Fibroblast of lung (primary cell): Measurements from ENCODE around the gene TSHZ1. TPM values are rescaled to one million over a fixed set of nuclear protein-coding genes. Genes with fewer than 3 reads are reported as not detected.

Experiments used
- DNase-seq, 2 donors: peaks; one replicate each; pipeline versions ENCODE4 v3.0.0 to v3.0.0-alpha.2; 2010; ENCODE audit warnings: low read depth in 2 of 2
- H2AFZ ChIP-seq: 2 replicates; pipeline ENCODE4 v1.5.1; 2012; ENCODE audit warnings: low read length, control low read depth, inconsistent platforms
- H3K27ac ChIP-seq: 2 replicates; pipeline ENCODE4 v1.5.1; 2011; ENCODE audit warnings: low read length, control low read depth; ENCODE audit not compliant: insufficient read depth
- H3K27me3 ChIP-seq: 2 replicates; pipeline ENCODE4 v1.5.1; 2011; ENCODE audit warnings: mild to moderate bottlenecking, low read length; ENCODE audit not compliant: control insufficient read depth, insufficient read depth
- H3K36me3 ChIP-seq: 2 replicates; pipeline ENCODE4 v1.5.1; 2011; ENCODE audit warnings: low read length; ENCODE audit not compliant: control insufficient read depth, insufficient read depth
- H3K4me1 ChIP-seq: 2 replicates; pipeline ENCODE4 v1.5.1; 2011; ENCODE audit warnings: low read length; ENCODE audit not compliant: control insufficient read depth, insufficient read depth; ENCODE audit errors: extremely low read depth
- H3K4me2 ChIP-seq: 2 replicates; pipeline ENCODE4 v1.5.1; 2011; ENCODE audit warnings: low read length, control low read depth; ENCODE audit not compliant: insufficient read depth; ENCODE audit errors: extremely low read depth
- H3K4me3 ChIP-seq, 4 experiments: fragments of 200-600 bp in 1 of 4; sonication (generic) in 1 of 4; replicated peaks in 1 of 4; 2 replicates each; pipeline ENCODE4 v1.5.1; 2011 to 2016; ENCODE audit warnings: low read length in 4 of 4, low read depth in 3 of 4, mild to moderate bottlenecking in 3 of 4, control low read depth in 2 of 4, inconsistent platforms in 1 of 4, mixed read lengths in 1 of 4; ENCODE audit not compliant: insufficient read depth in 1 of 4; ENCODE audit errors: control extremely low read depth in 1 of 4
- H3K79me2 ChIP-seq: 2 replicates; pipeline ENCODE4 v1.5.1; 2012; ENCODE audit warnings: mild to moderate bottlenecking, low read length, inconsistent platforms; ENCODE audit not compliant: control insufficient read depth, insufficient read depth
- H3K9ac ChIP-seq: 2 replicates; pipeline ENCODE4 v1.5.1; 2011; ENCODE audit warnings: mild to moderate bottlenecking, low read length, control low read depth; ENCODE audit not compliant: insufficient read depth
- H3K9me3 ChIP-seq: 2 replicates; pipeline ENCODE4 v1.5.1; 2012; ENCODE audit warnings: low read depth, low read length; ENCODE audit not compliant: control insufficient read depth, insufficient read depth
- H4K20me1 ChIP-seq: 2 replicates; pipeline ENCODE4 v1.5.1; 2011; ENCODE audit warnings: low read length; ENCODE audit not compliant: control insufficient read depth, insufficient read depth; ENCODE audit errors: extremely low read depth
- CTCF ChIP-seq, 2 donors: IDR thresholded peaks in 1 of 2; conservative IDR thresholded peaks in 1 of 2; 1 replicate in 1 of 2; 2 replicates in 1 of 2; pipeline ENCODE4 v1.5.1; 2011 to 2012; ENCODE audit warnings: low read length in 2 of 2, control low read depth in 1 of 2, inconsistent platforms in 1 of 2, low read depth in 1 of 2, mild to moderate bottlenecking in 1 of 2
- EZH2 ChIP-seq: IDR thresholded peaks from 2 replicates; pipeline ENCODE4 v1.5.1; 2012; ENCODE audit warnings: low read length, control low read depth, mild to moderate bottlenecking; ENCODE audit errors: missing control alignments
- polyA plus RNA-seq, 2 donors: library from polyadenylated mRNA; depleted of rRNA in 1 of 2; stranded (reverse) in 1 of 2; unstranded in 1 of 2; fragments of >200 nt; gene quantifications; 2 replicates each; pipeline ENCODE4 v1.2.1, GENCODE V29; 2011 to 2012; ENCODE audit warnings: missing spikeins in 1 of 2
- total RNA-seq: library from RNA; depleted of rRNA; stranded (reverse); fragments of >200 nt; gene quantifications from 2 replicates; pipeline ENCODE4 v1.2.1, GENCODE V29; 2014

TSHZ1 gene
- total and polyA plus RNA-seq, 2 donors (not counting 1 experiment from before 2014, with no cell fraction given) = 4.3 TPM

GRCh38 chr18:75167759-75168618 lies 42.6 kb upstream of the TSHZ1 start:
- Histone ChIP-seq H3K79me2 (no peaks in the 10 kb centered on the region), H3K27me3 (no peaks in the 10 kb centered on the region), H3K4me2 (peak overlapping the region; percentile 75), H3K4me3 (peak overlapping the region in 3 of 4 experiments; percentile 11 to 55 (median 50)), H3K4me1 (no peaks in the 10 kb centered on the region), H2AFZ (peak overlapping the region; percentile 45), H3K9me3 (no peaks in the 10 kb centered on the region), H4K20me1 (no peaks in the 10 kb centered on the region), H3K9ac (no peak overlapping the region), H3K36me3 (no peaks in the 10 kb centered on the region), H3K27ac (no peak overlapping the region)
- peak; percentile 26 to 30 for DNase-seq
- TF ChIP-seq CTCF (conservative IDR thresholded peaks at IDR 0.05 in 1 of 2, IDR thresholded peaks at IDR 0.05 in 1 of 2; ENCODE audit: low read depth in 1 of 2, low read length in 2 of 2) (no peak), EZH2 (no peak)

- no peak overlapping the region for H3K4me3 ChIP-seq
- no peak overlapping the region for H2AFZ ChIP-seq
- H3K27ac ChIP-seq = no peak overlapping the region
- no peaks in the 10 kb centered on the region for H3K79me2 ChIP-seq
- no peaks in the 10 kb centered on the region for H3K9me3 ChIP-seq
- H3K36me3 ChIP-seq = no peaks in the 10 kb centered on the region
- H3K4me2 ChIP-seq = no peak overlapping the region
- no peaks in the 10 kb centered on the region for H3K27me3 ChIP-seq
- H4K20me1 ChIP-seq = no peaks in the 10 kb centered on the region
- DNase-seq = no peak
- no peaks in the 10 kb centered on the region for H3K4me1 ChIP-seq
- no peak overlapping the region for H3K9ac ChIP-seq
- TF ChIP-seq CTCF (conservative IDR thresholded peaks at IDR 0.05 in 1 of 2, IDR thresholded peaks at IDR 0.05 in 1 of 2; ENCODE audit: low read depth in 1 of 2, low read length in 2 of 2) (no peak), EZH2 (no peak)
These were observed 42.0 kb upstream of the TSHZ1 start for GRCh38 chr18:75168619-75169018.

- Histone ChIP-seq H3K27ac (no peak overlapping the region), H3K4me1 (no peaks in the 10 kb centered on the region), H3K9ac (no peak overlapping the region), H2AFZ (no peak overlapping the region), H3K27me3 (no peaks in the 10 kb centered on the region), H3K79me2 (no peaks in the 10 kb centered on the region), H3K36me3 (no peaks in the 10 kb centered on the region), H4K20me1 (no peaks in the 10 kb centered on the region), H3K4me2 (no peak overlapping the region), H3K9me3 (no peaks in the 10 kb centered on the region), H3K4me3 (no peak overlapping the region)
- no peak for DNase-seq
- TF ChIP-seq EZH2 (no peak), CTCF (conservative IDR thresholded peaks at IDR 0.05 in 1 of 2, IDR thresholded peaks at IDR 0.05 in 1 of 2; ENCODE audit: low read depth in 1 of 2, low read length in 2 of 2) (no peak)
These were observed 41.2 kb upstream of the TSHZ1 start for GRCh38 chr18:75169411-75169810.
